ENCODE data around the gene NELFB.
A peak's percentile ranks its signal among the peaks of the same experiment; 100 is the strongest.

NELFB gene

DNA sequence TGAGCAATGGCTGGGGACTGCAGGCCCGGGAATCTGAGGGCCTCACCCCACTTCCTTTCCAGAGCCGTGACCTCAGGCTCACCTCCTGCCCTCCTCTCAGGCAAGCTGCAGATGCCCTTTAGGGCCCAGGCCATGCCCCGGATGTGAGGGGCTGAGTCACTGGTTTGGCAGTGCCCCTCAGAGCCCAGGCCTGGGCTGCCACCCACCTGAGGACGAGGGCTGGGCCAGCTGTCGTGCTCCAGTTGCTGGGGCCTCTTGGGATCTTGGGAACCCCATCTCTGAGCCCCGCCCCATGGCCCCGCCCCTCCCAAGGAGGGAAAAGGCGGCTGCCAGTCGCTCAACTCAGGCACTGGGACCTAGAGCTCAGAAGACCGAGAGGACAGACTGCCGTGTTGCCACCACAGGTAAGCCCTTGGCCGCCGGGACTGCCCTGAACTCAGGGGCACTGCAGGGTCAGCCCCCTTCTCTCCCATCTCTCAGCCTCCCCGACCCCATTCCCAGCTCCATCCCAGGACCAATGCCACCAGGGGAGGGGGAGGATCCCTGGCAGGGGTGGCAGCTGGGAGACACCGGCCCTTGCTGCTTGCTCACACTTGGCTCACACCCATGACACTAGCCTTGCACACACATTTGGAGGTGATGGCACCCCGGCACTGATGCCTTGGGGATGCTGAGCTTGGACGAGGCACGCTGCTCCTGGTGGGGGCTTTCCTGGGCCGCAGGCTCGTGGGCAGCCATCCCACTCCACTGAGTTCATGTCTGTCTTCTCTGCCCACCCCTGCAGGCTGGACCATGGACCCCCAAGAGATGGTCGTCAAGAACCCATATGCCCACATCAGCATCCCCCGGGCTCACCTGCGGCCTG is 30.1 kb upstream of the NELFB start, which contains the start of gene CYSRT1:
Gene CYSRT1, plus strand, starts transcription at position 345 of the 865 bp plus-strand sequence. Its CDS starts 448 bp downstream, at position 793.
- DNase-seq, result no peak

DNA sequence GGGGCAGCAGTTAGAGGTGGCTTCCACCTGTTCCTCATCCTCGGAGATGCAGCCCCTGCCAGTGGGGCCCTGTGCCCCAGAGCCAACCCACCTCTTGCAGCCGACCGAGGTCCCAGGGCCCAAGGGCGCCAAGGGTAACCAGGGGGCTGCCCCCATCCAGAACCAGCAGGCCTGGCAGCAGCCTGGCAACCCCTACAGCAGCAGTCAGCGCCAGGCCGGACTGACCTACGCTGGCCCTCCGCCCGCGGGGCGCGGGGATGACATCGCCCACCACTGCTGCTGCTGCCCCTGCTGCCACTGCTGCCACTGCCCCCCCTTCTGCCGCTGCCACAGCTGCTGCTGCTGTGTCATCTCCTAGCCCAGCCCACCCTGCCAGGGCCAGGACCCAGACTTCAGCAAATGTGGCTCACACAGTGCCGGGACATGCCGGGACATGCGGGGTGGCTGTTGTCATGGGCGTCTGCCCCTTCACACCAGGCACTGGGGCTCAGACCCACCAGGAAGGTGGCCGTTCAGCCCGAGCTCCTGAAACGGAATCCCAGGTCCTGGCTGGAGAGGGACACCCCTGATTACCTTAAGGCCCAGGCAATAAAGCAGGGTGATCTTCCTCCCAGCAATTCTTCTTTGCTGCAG is 29.3 kb upstream of the NELFB start:
- DNase-seq, result no peak

- DNase-seq, result no peak
Observed at GRCh38 chr9:137226338-137227053, 28.6 kb upstream of the NELFB start.

DNA sequence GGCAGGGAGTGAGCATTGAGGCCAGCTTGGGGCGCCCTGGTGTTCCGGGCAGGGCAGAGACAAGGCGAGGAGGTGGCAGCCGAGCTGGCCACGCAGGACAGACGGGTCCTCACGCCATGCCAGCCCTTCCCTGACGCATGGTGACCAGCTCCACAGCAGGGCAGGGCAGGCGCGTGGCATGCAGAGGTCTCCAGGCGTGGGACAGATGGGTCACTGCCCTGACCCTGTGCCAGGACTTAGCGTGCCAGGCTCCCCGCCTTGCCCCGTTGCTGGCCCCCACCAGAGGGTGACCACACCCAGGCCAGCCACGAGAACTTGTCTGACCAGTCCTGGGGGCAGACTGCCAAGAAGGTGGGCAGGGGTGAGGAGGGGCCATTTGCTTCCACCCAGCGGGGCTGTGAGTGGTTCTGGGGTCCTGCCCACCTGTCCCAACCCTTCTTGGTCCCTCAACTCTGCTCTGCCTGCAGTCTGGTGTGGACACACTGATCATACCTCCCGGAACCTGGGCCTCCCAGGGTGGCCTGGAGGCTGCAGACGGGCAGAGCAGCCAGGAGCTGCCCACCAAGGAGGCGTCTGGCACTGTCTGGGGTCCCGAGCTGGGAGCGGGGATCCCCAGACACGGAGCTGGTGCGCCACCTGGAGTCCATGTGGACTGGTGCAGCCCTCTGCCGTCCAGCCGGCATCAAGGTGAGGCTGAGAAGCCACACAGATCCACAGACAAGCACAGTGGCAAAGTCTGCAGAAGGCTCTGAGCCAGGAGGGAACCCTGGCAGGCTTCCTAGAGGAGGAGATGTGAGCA is 27.9 kb upstream of the NELFB start, which contains the start of gene RNF224:
Gene RNF224, plus strand, starts transcription at position 449 of the 799 bp plus-strand sequence. CDS start 834 bp downstream, outside the sequence.
- peak; percentile 76 for DNase-seq

DNA sequence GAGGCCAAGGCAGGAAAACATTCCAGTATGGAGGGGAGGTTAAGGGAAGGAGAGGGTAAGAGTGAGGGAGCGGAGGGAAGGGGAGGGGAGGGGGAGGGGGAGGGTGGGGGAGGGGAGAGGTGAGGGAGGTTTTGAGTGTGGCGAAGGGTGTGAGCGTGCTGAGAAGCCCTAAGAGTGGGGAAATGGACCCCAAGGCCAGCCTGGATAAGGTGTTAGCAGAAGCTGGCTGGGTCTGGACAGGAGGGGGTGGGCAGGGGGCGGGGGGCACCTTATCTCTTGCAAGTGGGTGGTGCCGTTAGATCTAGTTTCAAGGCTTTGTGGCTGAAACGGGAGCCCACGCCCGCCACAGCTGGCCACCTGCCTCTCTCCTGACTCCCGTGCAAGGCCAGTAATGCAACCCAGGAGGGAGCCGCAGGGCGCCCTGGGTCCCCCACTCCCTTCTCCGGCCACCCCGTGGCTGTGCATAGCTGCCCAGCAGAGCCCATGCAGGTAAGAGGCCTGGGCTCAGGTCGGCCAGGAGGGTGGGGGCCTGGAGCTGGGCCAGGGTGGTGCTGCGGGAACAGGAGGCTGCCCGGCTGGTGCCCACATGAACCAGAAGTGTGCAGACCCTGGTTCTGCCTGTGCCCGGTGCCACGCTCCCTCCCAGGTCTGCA is 27.1 kb upstream of the NELFB start:
- no peak for DNase-seq

GRCh38 chr9:137228506-137228967 is 26.6 kb upstream of the NELFB start:
- no peak for DNase-seq

- DNase-seq, result no peak
Observed at GRCh38 chr9:137228968-137229896, 25.9 kb upstream of the NELFB start.

DNA sequence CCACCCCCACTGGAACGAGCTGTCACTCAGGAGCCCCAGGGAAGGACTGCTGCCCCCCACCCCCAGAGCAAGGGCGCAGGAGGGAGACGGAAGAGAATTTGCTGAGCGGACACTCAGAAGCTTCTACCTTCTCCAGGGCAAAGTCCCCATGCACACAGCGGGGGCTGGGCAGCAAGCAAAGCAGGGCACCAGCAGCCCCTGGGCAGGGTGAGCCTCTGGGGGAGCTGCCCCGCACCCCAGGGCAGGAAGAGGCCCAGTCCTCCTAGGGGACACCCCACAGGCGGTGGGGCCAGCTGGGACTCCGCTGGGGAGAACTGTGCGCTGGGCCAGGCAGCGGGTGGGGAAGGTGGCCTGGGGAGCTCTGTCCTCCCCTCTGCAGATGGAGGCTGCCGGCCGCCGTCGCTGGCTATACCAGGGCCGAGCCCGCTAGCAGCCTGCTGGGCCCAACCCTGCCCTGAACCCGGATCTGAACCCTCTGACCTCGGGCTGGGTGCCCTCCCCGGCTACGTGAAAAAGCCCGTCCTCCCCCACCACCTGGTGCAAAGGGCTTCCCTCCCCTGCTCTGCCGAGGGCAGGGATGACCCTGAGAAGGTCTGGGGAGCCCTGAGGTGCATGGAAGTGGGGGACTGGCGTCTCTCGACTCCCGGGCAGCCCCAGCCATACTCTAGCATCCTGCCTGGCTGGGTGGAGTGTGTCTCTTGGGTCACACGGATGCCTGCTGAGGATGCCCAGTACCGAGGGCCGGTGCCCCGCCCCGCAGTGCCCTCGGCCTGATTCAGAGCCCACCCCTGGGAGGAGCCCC is 25.0 kb upstream of the NELFB start:
- DNase-seq, result no peak

DNA sequence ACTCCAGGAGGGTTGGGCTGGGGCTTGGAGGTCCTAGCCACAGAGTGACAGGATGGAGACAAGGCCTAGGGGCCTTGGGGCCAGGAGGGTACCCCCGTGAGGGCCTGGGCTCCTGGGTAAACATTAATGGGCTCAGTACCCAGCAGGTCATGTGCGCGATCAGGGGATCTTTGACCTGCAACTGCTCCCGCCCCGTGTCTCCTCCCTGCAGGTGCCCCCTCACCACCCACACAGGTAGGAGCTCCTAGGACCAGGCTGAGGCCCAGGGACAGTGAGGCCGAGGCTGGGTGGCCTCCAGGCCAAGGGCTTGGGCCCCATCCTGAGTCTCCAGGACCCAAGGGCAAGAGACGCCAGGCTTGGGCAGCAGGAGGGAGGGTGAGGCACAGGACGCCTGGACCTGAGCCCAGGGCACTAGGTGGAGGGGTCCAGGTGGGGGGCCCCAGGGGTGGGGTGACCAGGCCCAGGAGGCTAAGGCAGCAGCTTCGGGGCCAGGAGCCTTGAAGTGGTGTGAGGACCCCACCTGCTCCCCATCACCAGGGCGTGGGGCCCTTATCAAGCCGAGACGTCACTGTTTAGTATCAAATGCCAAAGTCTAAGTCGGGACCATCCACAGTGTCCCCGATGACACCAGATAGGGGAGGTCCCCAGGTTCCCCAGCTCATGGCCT is 24.3 kb upstream of the NELFB start, which contains the start of gene SLC34A3:
Gene SLC34A3, plus strand, starts transcription at position 197 of the 667 bp plus-strand sequence. CDS start 802 bp downstream, outside the sequence.
- DNase-seq, result no peak

DNA sequence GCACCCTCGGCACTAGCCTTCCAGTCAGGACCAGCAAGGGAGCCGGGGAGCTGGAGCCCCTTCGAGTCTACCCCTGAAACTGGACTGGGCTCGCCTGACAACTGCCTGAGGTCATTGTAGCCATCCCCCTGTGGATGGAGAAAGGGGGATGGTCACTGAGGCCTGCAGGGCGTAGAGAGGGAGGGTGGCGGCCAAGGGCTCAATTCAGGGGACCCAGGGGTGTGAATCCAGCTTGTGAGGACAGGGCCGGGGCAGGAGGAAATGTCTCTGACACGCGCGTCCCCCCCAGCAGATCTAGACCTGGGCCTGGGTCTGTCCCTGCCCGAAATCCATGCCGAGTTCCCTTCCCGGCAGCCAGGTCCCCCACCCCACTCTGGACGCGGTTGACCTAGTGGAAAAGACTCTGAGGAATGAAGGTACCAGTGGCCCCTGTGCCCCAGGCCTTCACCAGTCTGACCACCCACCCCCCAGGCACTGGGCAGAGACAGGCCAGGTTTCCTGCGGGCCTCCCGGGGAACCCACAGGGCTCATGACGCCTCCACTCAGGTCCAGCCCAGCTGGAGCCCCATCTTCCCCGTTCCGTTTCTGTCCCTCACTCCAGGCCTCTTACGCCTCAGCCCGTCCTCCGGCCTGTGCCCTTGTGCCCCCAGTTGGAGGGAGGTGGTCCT is 23.6 kb upstream of the NELFB start:
- no peak for DNase-seq

DNA sequence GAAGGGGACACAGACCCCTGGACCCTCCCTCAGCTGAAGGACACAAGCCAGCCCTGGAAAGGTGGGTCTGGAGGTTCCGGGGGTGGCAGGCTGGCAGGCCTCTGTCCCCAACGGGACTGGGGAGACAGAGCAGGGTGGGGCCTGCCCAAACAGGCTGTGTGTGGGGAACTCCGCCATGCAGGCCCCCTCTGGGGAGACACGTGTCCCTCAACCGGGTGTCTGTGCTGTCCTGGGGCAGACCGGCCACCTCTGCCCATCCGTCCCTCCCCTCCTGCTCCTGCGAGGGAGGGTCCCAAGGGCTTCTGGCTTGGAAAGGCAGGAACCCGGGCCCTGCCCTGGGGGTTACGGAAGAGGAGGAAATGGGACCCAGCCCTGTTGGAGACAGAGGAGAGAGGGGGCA is 23.0 kb upstream of the NELFB start:
- no peak for DNase-seq

GRCh38 chr9:137232510-137232909 is 22.6 kb upstream of the NELFB start:
- no peak for DNase-seq

DNA sequence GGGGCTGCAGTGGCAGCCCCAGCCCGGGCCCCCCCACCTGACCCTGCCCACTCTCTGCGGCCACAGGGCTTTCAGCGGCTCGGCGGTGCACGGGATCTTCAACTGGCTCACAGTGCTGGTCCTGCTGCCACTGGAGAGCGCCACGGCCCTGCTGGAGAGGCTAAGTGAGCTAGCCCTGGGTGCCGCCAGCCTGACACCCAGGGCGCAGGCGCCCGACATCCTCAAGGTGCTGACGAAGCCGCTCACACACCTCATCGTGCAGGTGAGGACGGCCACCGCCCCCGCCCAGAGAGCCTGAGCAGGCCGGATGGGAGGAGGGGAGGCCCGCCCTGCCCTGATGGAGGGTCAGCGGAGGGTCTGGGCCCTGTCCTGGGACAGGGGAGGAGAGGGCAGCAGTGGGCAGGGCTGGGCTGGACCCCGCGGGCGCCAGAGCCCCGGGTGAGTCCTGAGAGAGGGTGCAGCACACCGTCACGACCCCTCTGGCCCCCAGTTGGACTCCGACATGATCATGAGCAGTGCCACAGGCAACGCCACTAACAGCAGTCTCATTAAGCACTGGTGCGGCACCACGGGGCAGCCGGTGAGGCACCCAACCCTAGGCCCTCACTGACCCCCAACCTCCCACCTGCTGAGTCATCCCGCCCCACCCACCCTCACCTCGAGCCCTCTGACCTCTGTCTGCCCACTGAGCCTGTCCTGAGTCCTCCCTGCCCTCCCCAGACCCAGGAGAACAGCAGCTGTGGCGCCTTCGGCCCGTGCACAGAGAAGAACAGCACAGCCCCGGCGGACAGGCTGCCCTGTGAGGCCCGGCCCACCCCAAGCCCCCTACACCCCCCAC is 21.8 kb upstream of the NELFB start:
- DNase-seq, result no peak

GRCh38 chr9:137234055-137234697 is 21.0 kb upstream of the NELFB start:
- DNase-seq, result no peak

DNA sequence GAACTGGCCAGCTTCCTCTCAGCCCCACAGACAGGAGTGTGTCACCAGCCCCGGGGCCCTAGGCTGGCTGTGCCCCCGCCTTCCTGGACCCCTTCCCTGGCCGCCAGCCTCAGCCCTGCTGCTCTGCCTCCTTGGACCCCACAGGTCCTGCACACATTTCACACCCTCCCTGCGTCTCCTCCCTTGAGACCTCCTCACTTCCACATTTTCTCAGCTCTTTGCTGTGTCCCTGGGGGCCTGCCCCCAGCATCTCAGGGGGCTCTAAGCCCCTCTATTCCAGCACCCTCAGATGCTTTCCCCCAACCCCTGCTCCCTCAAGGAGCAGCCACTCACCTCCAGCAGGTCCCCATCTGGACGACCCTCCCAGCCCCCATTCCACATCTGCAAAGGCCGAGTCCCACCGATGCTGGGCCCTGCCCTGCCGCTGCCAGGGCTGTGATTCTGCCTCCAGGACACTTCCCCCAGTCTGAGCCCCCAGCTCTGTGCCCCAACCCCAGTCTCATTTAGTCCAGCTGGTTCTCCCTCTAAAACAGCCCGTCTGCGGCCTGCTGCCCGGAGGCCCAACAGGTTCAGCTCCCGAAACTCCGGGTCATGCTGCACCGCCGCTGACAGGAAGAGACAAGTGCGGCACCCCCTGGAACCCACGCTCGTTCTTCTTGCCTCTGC is 20.2 kb upstream of the NELFB start:
- no peak for DNase-seq

DNA sequence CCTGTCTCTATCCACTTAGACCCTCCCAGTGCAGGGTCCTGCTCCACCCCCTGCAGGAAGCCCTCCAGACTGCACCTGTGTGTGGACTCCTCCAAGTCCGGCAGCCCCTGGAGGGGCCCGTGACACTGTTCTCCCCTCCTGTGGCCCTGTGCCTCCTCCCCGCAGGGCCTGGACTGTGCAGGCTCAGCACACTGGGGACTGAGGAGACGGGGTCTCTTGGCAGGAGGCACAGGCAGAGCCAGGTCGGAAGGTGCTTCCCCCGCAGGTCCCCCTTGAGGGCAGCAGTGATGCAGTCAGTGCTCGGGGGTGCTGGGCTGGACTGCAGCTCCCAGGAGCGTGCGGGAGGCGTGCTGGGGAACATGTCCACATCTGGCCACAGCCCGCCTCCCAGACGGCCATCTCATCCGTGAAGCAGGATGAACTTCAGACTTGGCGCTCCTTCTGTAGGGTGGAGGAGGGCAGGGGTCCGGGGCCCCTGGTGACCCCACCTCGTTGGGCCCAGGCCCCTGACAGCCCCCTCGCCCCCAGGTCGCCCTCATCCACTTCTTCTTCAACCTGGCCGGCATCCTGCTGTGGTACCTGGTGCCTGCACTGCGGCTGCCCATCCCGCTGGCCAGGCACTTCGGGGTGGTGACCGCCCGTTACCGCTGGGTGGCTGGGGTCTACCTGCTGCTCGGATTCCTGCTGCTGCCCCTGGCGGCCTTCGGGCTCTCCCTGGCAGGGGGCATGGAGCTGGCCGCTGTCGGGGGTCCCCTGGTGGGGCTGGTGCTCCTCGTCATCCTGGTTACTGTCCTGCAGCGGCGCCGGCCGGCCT is 19.5 kb upstream of the NELFB start:
- DNase-seq, result no peak

All from CD4-positive, alpha-beta T cell treated with Interleukin-4 for 4 hours (primary cell).